ENCODE data around the gene PACS1.

GRCh38 chr11:66220566-66220935, 150.5 kb downstream of the PACS1 start:
- TF ChIP-seq CTCF (IDR thresholded peaks at IDR 0.05; ENCODE audit: insufficient read depth, low read depth, low read length) (no peak), EZH2 (IDR thresholded peaks at IDR 0.05; ENCODE audit: insufficient read depth, low read length) (no peak)

Data from astrocyte (in vitro differentiated cells and primary cell).